T-helper 2 cell treated with Interferon-gamma antibody and Interleukin-4, amounts not matched to agents 100 ng/mL and 5 ng/mL, for 36 hours (primary cell): Measurements from ENCODE around the gene GNAQ. TPM values are rescaled to one million over a fixed set of nuclear protein-coding genes. Genes with fewer than 3 reads are reported as not detected.

Experiments
- intact Hi-C: fragments of 100-400 bp; cut with micrococcal nuclease; formaldehyde crosslinking; loops from one replicate; pipeline ENCODE4 v1.15.1; 2023
- total RNA-seq: library from RNA; stranded (reverse); gene quantifications from 2 replicates; pipeline ENCODE4 v1.2.3, GENCODE V29; 2022

Gene GNAQ
- total RNA-seq, 1 donor from 2014 or later = 57.7 TPM

GRCh38 chr9:77947651-77948050, 84.0 kb downstream of the GNAQ start:
- intact Hi-C loops = no loop called here

GRCh38 chr9:77946969-77947620, 84.5 kb downstream of the GNAQ start:
- intact Hi-C loops = no loop called here

- intact Hi-C loops = no loop called here
Measured at GRCh38 chr9:77946296-77946695, 85.3 kb downstream of the GNAQ start.

- intact Hi-C loops = no loop called here
Measured at GRCh38 chr9:77945798-77946197, 85.8 kb downstream of the GNAQ start.

- intact Hi-C loops = no loop called here
Measured at GRCh38 chr9:77944556-77945243, 86.9 kb downstream of the GNAQ start.

- intact Hi-C loops = no loop called here
Measured at GRCh38 chr9:77943057-77943456, 88.6 kb downstream of the GNAQ start.

GRCh38 chr9:77939149-77939668, 92.4 kb downstream of the GNAQ start:
- intact Hi-C loops = no loop called here

- intact Hi-C loops = no loop called here
Measured at GRCh38 chr9:77938163-77938562, 93.4 kb downstream of the GNAQ start.

- intact Hi-C loops = no loop called here
Measured at GRCh38 chr9:77935974-77936373, 95.6 kb downstream of the GNAQ start.

GRCh38 chr9:77935211-77935610, 96.4 kb downstream of the GNAQ start:
- intact Hi-C loops = no loop called here

- intact Hi-C loops = no loop called here
Measured at GRCh38 chr9:77933976-77934375, 97.6 kb downstream of the GNAQ start.

GRCh38 chr9:77933019-77933418, 98.6 kb downstream of the GNAQ start:
- intact Hi-C loops = no loop called here

- intact Hi-C loops = no loop called here
Measured at GRCh38 chr9:77929942-77930341, 101.7 kb downstream of the GNAQ start.

GRCh38 chr9:77927265-77927664, 104.3 kb downstream of the GNAQ start:
- intact Hi-C loops = no loop called here

GRCh38 chr9:77926371-77926878, 105.2 kb downstream of the GNAQ start:
- intact Hi-C loops = loop anchor here (1.0 kb wide), 1 partner anchor 17 kb away; no protein-coding TSS in a partner anchor

- intact Hi-C loops = no loop called here
Measured at GRCh38 chr9:77922591-77922990, 109.0 kb downstream of the GNAQ start.

GRCh38 chr9:77917800-77918199, 113.8 kb downstream of the GNAQ start:
- intact Hi-C loops = no loop called here

- intact Hi-C loops = no loop called here
Measured at GRCh38 chr9:77916820-77917219, 114.8 kb downstream of the GNAQ start.

- intact Hi-C loops = no loop called here
Measured at GRCh38 chr9:77916410-77916819, 115.2 kb downstream of the GNAQ start.

- intact Hi-C loops = no loop called here
Measured at GRCh38 chr9:77915744-77916143, 115.9 kb downstream of the GNAQ start.

GRCh38 chr9:77912895-77913693, 118.5 kb downstream of the GNAQ start:
- intact Hi-C loops = loop anchor here (5.0 kb wide), 1 partner anchor 86 kb away; no protein-coding TSS in a partner anchor

- intact Hi-C loops = loop anchor here (5.0 kb wide), 1 partner anchor 85 kb away; no protein-coding TSS in a partner anchor
Measured at GRCh38 chr9:77911928-77912327, 119.7 kb downstream of the GNAQ start.
